ENCODE results near the gene ZCCHC4.

DNA sequence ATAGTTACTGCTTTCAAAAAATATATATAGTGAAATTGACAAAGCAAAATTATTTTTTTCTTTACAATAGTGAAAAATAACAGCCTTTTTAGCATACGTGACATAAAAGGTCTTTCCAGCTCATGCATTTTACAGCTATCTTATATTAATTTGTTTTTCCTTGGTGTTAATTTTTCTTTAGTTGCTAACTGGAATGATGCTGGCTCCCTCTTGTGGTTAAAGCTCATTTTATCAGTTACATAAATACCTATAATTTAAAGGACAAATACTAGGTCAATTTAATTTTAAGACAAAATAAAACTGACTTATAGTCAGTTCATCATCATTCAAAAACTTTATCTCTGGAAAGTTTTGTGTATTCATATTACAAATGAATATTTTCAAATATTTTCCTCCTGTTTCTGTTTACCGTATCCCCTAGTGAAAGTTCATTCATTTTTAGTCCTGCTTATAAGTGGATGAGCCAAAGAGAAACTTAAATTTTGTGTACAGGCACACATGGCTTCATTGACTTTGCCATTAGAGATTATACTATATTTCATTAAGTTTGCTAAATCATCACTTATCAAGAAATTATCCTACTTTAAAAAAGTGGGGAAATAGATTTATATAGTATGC is 54.5 kb downstream of the ZCCHC4 start:
- TF ChIP-seq, protein P1, sequence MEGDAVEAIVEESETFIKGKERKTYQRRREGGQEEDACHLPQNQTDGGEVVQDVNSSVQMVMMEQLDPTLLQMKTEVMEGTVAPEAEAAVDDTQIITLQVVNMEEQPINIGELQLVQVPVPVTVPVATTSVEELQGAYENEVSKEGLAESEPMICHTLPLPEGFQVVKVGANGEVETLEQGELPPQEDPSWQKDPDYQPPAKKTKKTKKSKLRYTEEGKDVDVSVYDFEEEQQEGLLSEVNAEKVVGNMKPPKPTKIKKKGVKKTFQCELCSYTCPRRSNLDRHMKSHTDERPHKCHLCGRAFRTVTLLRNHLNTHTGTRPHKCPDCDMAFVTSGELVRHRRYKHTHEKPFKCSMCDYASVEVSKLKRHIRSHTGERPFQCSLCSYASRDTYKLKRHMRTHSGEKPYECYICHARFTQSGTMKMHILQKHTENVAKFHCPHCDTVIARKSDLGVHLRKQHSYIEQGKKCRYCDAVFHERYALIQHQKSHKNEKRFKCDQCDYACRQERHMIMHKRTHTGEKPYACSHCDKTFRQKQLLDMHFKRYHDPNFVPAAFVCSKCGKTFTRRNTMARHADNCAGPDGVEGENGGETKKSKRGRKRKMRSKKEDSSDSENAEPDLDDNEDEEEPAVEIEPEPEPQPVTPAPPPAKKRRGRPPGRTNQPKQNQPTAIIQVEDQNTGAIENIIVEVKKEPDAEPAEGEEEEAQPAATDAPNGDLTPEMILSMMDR (IDR thresholded peaks at IDR 0.05; ENCODE audit: insufficient read depth, low read depth, low read length): peak; percentile 45
- no peak for TF ChIP-seq EZH2 (IDR thresholded peaks at IDR 0.05; ENCODE audit: insufficient read depth, low read length)

All from astrocyte (in vitro differentiated cells and primary cell).